T-helper 2 cell treated with Interferon-gamma antibody and Interleukin-4, amounts not matched to agents 5 μg/mL and 100 μg/mL, for 36 hours (primary cell): Measurements from ENCODE around the gene CMPK1.
"Not testable (repeated sequence)": the region's sequence is repeated elsewhere in the genome, so short reads cannot be mapped to it uniquely, and the experiment has no call there.

ENCODE experiments used
- DNase-seq: peaks from one replicate; pipeline ENCODE4 v3.0.0; 2021; ENCODE audit warnings: low spot score
- H3K27ac Mint-ChIP-seq: one replicate; pipeline ENCODE4 v1.8.0; 2021; ENCODE audit warnings: mild to moderate bottlenecking, mixed read lengths
- H3K27me3 Mint-ChIP-seq: one replicate; pipeline ENCODE4 v1.8.0; 2021; ENCODE audit warnings: low read depth, mixed read lengths
- H3K36me3 Mint-ChIP-seq: one replicate; pipeline ENCODE4 v1.8.0; 2021; ENCODE audit warnings: low read depth, mixed read lengths
- H3K4me1 Mint-ChIP-seq: one replicate; pipeline ENCODE4 v1.8.0; 2021; ENCODE audit warnings: low read depth, mixed read lengths
- H3K4me3 Mint-ChIP-seq: one replicate; pipeline ENCODE4 v1.8.0; 2022; ENCODE audit warnings: mild to moderate bottlenecking, moderate library complexity, mixed read lengths
- H3K9me3 Mint-ChIP-seq: one replicate; pipeline ENCODE4 v1.8.0; 2021; ENCODE audit warnings: mixed read lengths

The CMPK1 gene, protein sequence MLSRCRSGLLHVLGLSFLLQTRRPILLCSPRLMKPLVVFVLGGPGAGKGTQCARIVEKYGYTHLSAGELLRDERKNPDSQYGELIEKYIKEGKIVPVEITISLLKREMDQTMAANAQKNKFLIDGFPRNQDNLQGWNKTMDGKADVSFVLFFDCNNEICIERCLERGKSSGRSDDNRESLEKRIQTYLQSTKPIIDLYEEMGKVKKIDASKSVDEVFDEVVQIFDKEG

DNA sequence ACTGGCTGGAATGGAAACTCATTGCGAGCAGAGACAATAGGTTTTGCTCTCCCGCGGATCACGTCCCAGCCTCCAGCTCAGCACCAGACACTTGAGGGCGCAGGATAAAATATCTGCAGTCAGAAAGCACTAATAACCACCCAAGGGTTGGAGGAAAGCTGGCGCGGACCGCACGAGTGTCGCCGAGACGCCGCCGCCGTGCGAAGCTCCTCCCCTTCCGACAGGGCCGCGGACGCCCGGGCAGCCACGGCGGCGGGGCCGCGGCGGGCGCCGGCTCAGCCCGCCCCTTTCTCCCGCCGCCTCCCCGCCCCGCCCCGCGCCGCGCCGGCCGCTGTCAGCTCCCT is at the start of gene CMPK1:
CMPK1 (plus strand) TSS at position 213 of the 344 bp plus-strand sequence. CDS start 156 bp downstream, outside the sequence.
- no peaks in the 10 kb centered on the region for H3K9me3 Mint-ChIP-seq
- H3K4me3 Mint-ChIP-seq, result peak within 1 kb of the TSS; percentile 94
- H3K4me1 Mint-ChIP-seq, result peaks cover 14% of the 10 kb centered on the region
- peak; percentile 79 for DNase-seq
- H3K36me3 Mint-ChIP-seq, result no peaks in the 10 kb centered on the region
- H3K27me3 Mint-ChIP-seq, result no peaks in the 10 kb centered on the region
- H3K27ac Mint-ChIP-seq, result peak within 1 kb of the TSS; percentile 94

DNA sequence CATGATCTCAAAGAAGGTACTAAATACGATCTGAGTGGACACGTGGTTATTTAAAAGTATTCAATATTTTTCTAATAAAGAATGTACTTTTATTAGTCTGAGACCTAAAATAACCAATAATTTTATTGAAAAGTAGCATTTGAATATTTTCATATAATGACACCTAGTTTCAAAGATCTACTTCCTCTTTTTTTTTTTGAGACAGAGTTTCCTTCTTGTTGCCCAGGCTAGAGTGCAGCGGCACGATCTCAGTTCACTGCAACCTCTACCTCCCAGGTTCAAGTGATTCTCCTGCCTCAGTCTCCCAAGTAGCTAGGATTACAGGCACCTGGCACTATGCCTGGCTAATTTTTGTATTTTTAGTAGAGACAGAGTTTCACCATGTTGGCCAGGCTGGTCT is 45.5 kb upstream of the CMPK1 start:
- not testable (repeated sequence) for H3K27ac Mint-ChIP-seq, DNase-seq, H3K27me3 Mint-ChIP-seq, H3K4me3 Mint-ChIP-seq, H3K9me3 Mint-ChIP-seq, H3K4me1 Mint-ChIP-seq
- H3K36me3 Mint-ChIP-seq, result peaks cover 29% of the 10 kb centered on the region

DNA sequence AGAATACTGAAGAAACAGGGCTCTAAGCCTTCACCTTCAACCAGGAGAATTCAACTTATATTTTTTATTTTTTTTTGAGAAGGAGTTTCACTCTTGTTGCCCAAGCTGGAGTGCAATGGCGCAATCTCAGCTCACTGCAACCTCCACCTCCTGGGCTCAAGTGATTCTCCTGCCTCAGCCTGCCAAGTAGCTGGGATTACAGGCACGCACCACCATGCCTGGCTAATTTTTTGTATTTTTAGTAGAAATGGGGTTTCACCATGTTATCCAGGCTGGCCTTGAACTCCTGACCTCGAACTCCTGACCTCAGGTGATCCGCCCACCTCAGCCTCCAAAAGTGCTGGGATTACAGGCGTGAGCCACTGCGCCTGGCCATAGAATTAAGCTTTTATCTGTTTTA is 38.7 kb upstream of the CMPK1 start:
- not testable (repeated sequence) for H3K4me3 Mint-ChIP-seq

GRCh38 chr1:47295579-47295978 is 38.0 kb upstream of the CMPK1 start:
- Mint-ChIP-seq H3K4me1 (peaks cover 8% of the 10 kb centered on the region), H3K36me3 (peaks cover 28% of the 10 kb centered on the region), H3K27me3 (no peaks in the 10 kb centered on the region), H3K9me3 (no peaks in the 10 kb centered on the region), H3K27ac (no peak overlapping the region), H3K4me3 (no peak overlapping the region)
- DNase-seq, result no peak

More for the DNA sequence above, 38.7 kb upstream of the CMPK1 start:
- not testable (repeated sequence) for DNase-seq, H3K4me1 Mint-ChIP-seq, H3K9me3 Mint-ChIP-seq, H3K27me3 Mint-ChIP-seq, H3K27ac Mint-ChIP-seq
- H3K36me3 Mint-ChIP-seq, result peaks cover 30% of the 10 kb centered on the region

- Mint-ChIP-seq H3K4me1 (peaks cover 7% of the 10 kb centered on the region), H3K4me3 (no peak overlapping the region), H3K27ac (no peak overlapping the region), H3K9me3 (no peaks in the 10 kb centered on the region), H3K27me3 (no peaks in the 10 kb centered on the region), H3K36me3 (peaks cover 37% of the 10 kb centered on the region)
- no peak for DNase-seq
Observed at GRCh38 chr1:47298025-47298699, 35.4 kb upstream of the CMPK1 start.

- Mint-ChIP-seq H3K36me3 (peaks cover 44% of the 10 kb centered on the region), H3K27me3 (no peaks in the 10 kb centered on the region), H3K9me3 (no peaks in the 10 kb centered on the region), H3K4me1 (peaks cover 7% of the 10 kb centered on the region), H3K4me3 (no peak overlapping the region), H3K27ac (no peak overlapping the region)
- DNase-seq, result no peak
Observed at GRCh38 chr1:47302472-47302871, 31.1 kb upstream of the CMPK1 start.

GRCh38 chr1:47309427-47309826 is 24.2 kb upstream of the CMPK1 start:
- Mint-ChIP-seq H3K9me3 (no peaks in the 10 kb centered on the region), H3K27me3 (no peaks in the 10 kb centered on the region), H3K27ac (no peak overlapping the region), H3K4me3 (no peak overlapping the region), H3K4me1 (peaks cover 17% of the 10 kb centered on the region), H3K36me3 (peaks cover 43% of the 10 kb centered on the region)
- DNase-seq, result no peak

DNA sequence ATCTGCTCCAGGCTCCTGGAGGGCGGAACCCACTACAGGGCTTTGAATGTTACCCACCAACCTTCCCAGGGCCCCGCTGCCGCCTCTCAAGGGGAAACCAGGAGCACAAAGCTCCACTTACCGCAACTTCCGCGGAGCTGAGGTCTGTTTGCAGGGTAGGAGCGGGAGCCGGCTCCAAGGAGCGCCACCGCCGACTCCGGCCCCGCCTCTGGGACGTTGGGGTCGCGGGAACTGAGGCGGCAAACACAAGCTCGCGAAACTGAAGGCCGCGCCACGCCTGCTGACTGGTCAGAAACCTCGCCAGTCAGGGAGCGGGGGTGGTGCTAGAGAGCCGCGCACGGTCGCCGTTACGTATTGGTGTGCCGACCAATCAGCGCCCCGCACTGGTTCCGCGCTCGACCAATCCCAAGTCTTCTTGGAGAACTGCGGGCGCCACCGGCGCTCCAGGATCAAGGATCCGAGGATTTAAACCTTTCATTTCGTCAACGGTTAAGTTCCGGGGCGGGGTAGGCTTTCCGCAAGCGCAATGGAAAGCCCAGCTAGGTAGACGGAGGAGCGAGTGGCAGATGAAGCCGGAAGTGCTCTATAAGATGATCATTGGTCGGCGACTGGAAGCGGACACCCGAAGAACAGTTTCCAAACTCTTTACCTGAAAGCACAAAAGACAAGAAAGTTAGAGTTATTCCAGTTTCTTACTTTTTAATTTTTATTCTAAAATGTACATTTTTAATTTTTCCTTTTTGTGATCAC is 19.5 kb upstream of the CMPK1 start, which contains the start of gene STIL:
STIL (minus strand) TSS at position 233 of the 750 bp plus-strand sequence. CDS start 3,828 bp downstream, outside the sequence.
- H3K4me1 Mint-ChIP-seq, result peaks cover 14% of the 10 kb centered on the region
- no peaks in the 10 kb centered on the region for H3K27me3 Mint-ChIP-seq
- peaks cover 28% of the 10 kb centered on the region for H3K36me3 Mint-ChIP-seq
- peak; percentile 99 for DNase-seq
- peak within 1 kb of the TSS; percentile 98 for H3K4me3 Mint-ChIP-seq
- no peaks in the 10 kb centered on the region for H3K9me3 Mint-ChIP-seq
- H3K27ac Mint-ChIP-seq, result peak within 1 kb of the TSS; percentile 95

- Mint-ChIP-seq H3K27me3 (no peaks in the 10 kb centered on the region), H3K36me3 (peaks cover 9% of the 10 kb centered on the region), H3K9me3 (no peaks in the 10 kb centered on the region), H3K4me3 (no peak overlapping the region), H3K27ac (no peak overlapping the region), H3K4me1 (peaks cover 6% of the 10 kb centered on the region)
- DNase-seq, result no peak
Observed at GRCh38 chr1:47317841-47318240, 15.7 kb upstream of the CMPK1 start.

- not testable (repeated sequence) for DNase-seq, H3K36me3 Mint-ChIP-seq, H3K4me1 Mint-ChIP-seq, H3K27ac Mint-ChIP-seq, H3K27me3 Mint-ChIP-seq, H3K9me3 Mint-ChIP-seq, H3K4me3 Mint-ChIP-seq
Observed at GRCh38 chr1:47319968-47320367, 13.6 kb upstream of the CMPK1 start.

- H3K4me3 Mint-ChIP-seq, result no peak overlapping the region
- no peaks in the 10 kb centered on the region for H3K4me1 Mint-ChIP-seq
- no peaks in the 10 kb centered on the region for H3K27me3 Mint-ChIP-seq
- no peak for DNase-seq
- no peaks in the 10 kb centered on the region for H3K36me3 Mint-ChIP-seq
- no peaks in the 10 kb centered on the region for H3K9me3 Mint-ChIP-seq
- H3K27ac Mint-ChIP-seq, result no peak overlapping the region
Observed at GRCh38 chr1:47323599-47324031, 10.0 kb upstream of the CMPK1 start.

- no peaks in the 10 kb centered on the region for H3K36me3 Mint-ChIP-seq
- H3K9me3 Mint-ChIP-seq, result no peaks in the 10 kb centered on the region
- no peaks in the 10 kb centered on the region for H3K4me1 Mint-ChIP-seq
- DNase-seq, result no peak
- H3K27me3 Mint-ChIP-seq, result no peaks in the 10 kb centered on the region
- no peak overlapping the region for H3K4me3 Mint-ChIP-seq
- no peak overlapping the region for H3K27ac Mint-ChIP-seq
Observed at GRCh38 chr1:47324682-47325081, 8.9 kb upstream of the CMPK1 start.

- Mint-ChIP-seq H3K27me3 (no peaks in the 10 kb centered on the region), H3K9me3 (no peaks in the 10 kb centered on the region), H3K4me1 (no peaks in the 10 kb centered on the region), H3K36me3 (no peaks in the 10 kb centered on the region), H3K4me3 (no peak overlapping the region), H3K27ac (no peak overlapping the region)
- DNase-seq, result no peak
Observed at GRCh38 chr1:47325528-47325927, 8.1 kb upstream of the CMPK1 start.

GRCh38 chr1:47326271-47326670 is 7.3 kb upstream of the CMPK1 start:
- H3K27me3 Mint-ChIP-seq, result no peaks in the 10 kb centered on the region
- no peak overlapping the region for H3K27ac Mint-ChIP-seq
- no peak for DNase-seq
- no peak overlapping the region for H3K4me3 Mint-ChIP-seq
- no peaks in the 10 kb centered on the region for H3K9me3 Mint-ChIP-seq
- no peaks in the 10 kb centered on the region for H3K36me3 Mint-ChIP-seq
- H3K4me1 Mint-ChIP-seq, result no peaks in the 10 kb centered on the region
